GM18520 (cell line): ENCODE measurements around the gene SPRY1.

ENCODE experiments used
- ATAC-seq: cut with Tn5 transposase; IDR thresholded peaks from one replicate; pipeline ENCODE4 v1.9.1; 2021; ENCODE audit not compliant: unreplicated experiment

Gene SPRY1

GRCh38 chr4:123396307-123397143 is at the start of gene SPRY1:
Gene SPRY1 (plus strand): TSS chr4:123396795. CDS start chr4:123401592, 4,797 bp downstream.
- peak; percentile 29 for ATAC-seq

- no peak for ATAC-seq
Measured at GRCh38 chr4:123346951-123347350, 49.6 kb upstream of the SPRY1 start.

GRCh38 chr4:123348946-123349345 is 47.6 kb upstream of the SPRY1 start:
- ATAC-seq: no peak

- no peak for ATAC-seq
Measured at GRCh38 chr4:123349421-123350190, 47.0 kb upstream of the SPRY1 start.

GRCh38 chr4:123350191-123350544 is 46.4 kb upstream of the SPRY1 start:
- ATAC-seq: no peak

- no peak for ATAC-seq
Measured at GRCh38 chr4:123350726-123351125, 45.9 kb upstream of the SPRY1 start.

GRCh38 chr4:123351713-123352112 is 44.9 kb upstream of the SPRY1 start:
- no peak for ATAC-seq

- no peak for ATAC-seq
Measured at GRCh38 chr4:123352240-123352945, 44.2 kb upstream of the SPRY1 start.

- ATAC-seq: no peak
Measured at GRCh38 chr4:123352966-123353365, 43.6 kb upstream of the SPRY1 start.

- no peak for ATAC-seq
Measured at GRCh38 chr4:123353656-123354055, 42.9 kb upstream of the SPRY1 start.

GRCh38 chr4:123354701-123355100 is 41.9 kb upstream of the SPRY1 start:
- no peak for ATAC-seq

GRCh38 chr4:123356921-123357320 is 39.7 kb upstream of the SPRY1 start:
- ATAC-seq: no peak

- no peak for ATAC-seq
Measured at GRCh38 chr4:123359449-123360315, 36.9 kb upstream of the SPRY1 start.

- ATAC-seq: no peak
Measured at GRCh38 chr4:123361195-123361861, 35.3 kb upstream of the SPRY1 start.

- ATAC-seq: no peak
Measured at GRCh38 chr4:123362103-123362502, 34.5 kb upstream of the SPRY1 start.

GRCh38 chr4:123363729-123364128 is 32.9 kb upstream of the SPRY1 start:
- ATAC-seq: peak; percentile 44

- ATAC-seq: no peak
Measured at GRCh38 chr4:123364906-123365305, 31.7 kb upstream of the SPRY1 start.

GRCh38 chr4:123365412-123365811 is 31.2 kb upstream of the SPRY1 start:
- no peak for ATAC-seq

GRCh38 chr4:123366144-123366748 is 30.3 kb upstream of the SPRY1 start:
- ATAC-seq: no peak

- ATAC-seq: no peak
Measured at GRCh38 chr4:123378794-123379193, 17.8 kb upstream of the SPRY1 start.
